SK-N-SH treated with all-trans-retinoic acid at 6 μM for 48 hours (cell line): ENCODE measurements around the gene TREH.

Experiments used
- ATAC-seq: fragments of 200-7000 bp; cut with Tn5 transposase; 3 replicates; pipeline ENCODE4 v1.9.1; 2020; ENCODE audit warnings: mild to moderate bottlenecking, moderate library complexity
- ARNTL ChIP-seq: fragments of 450-650 bp; formaldehyde crosslinking; IDR thresholded peaks from 2 replicates; pipeline ENCODE4 v1.5.0; 2020; ENCODE audit warnings: low read depth, mild to moderate bottlenecking, moderate library complexity, borderline replicate concordance
- CSDC2 ChIP-seq: fragments of 250-450 bp; sonication (Bioruptor Pico); IDR thresholded peaks from 2 replicates; pipeline ENCODE4 v1.5.0; 2020; ENCODE audit warnings: mild to moderate bottlenecking, moderate library complexity
- GLIS3 ChIP-seq: fragments of 250-450 bp; sonication (Bioruptor Pico); IDR thresholded peaks from 2 replicates; pipeline ENCODE4 v1.5.0; 2020; ENCODE audit warnings: mild to moderate bottlenecking, moderate library complexity
- ISL1 ChIP-seq: fragments of 250-450 bp; sonication (Bioruptor Pico); IDR thresholded peaks from 2 replicates; pipeline ENCODE4 v2.1.2; 2022; ENCODE audit warnings: mild to moderate bottlenecking, moderate library complexity
- PATZ1 ChIP-seq: fragments of 250-450 bp; sonication (Bioruptor Pico); IDR thresholded peaks from 2 replicates; pipeline ENCODE4 v1.8.0; 2020; ENCODE audit warnings: mild to moderate bottlenecking, moderate library complexity, borderline replicate concordance
- POU6F1 ChIP-seq: fragments of 250-450 bp; sonication (Bioruptor Pico); IDR thresholded peaks from 2 replicates; pipeline ENCODE4 v1.8.0; 2021; ENCODE audit warnings: low read depth, mild to moderate bottlenecking, moderate library complexity, borderline replicate concordance
- SNAI2 ChIP-seq: fragments of 250-450 bp; sonication (Bioruptor Pico); IDR thresholded peaks from 2 replicates; pipeline ENCODE4 v1.5.0; 2020; ENCODE audit warnings: mild to moderate bottlenecking, moderate library complexity
- TSHZ2 ChIP-seq: fragments of 250-450 bp; sonication (Bioruptor Pico); IDR thresholded peaks from 2 replicates; pipeline ENCODE4 v1.5.0; 2020; ENCODE audit warnings: mild to moderate bottlenecking, moderate library complexity
- ZFP3 ChIP-seq: fragments of 250-450 bp; sonication (Bioruptor Pico); IDR thresholded peaks from 2 replicates; pipeline ENCODE4 v1.5.0; 2020; ENCODE audit warnings: mild to moderate bottlenecking, moderate library complexity
- ZFP30 ChIP-seq: fragments of 450-650 bp; formaldehyde crosslinking; IDR thresholded peaks from 2 replicates; pipeline ENCODE4 v1.5.0; 2022; ENCODE audit warnings: mild to moderate bottlenecking, moderate library complexity
- ZNF565 ChIP-seq: fragments of 450-650 bp; formaldehyde crosslinking; conservative IDR thresholded peaks from 2 replicates; pipeline ENCODE4 v1.5.0; 2020; ENCODE audit warnings: low read depth, mild to moderate bottlenecking, moderate library complexity

The TREH gene

GRCh38 chr11:118621784-118622375 lies 57.6 kb downstream of the TREH start:
- no peak for TF ChIP-seq GLIS3 (CRISPR knock-in tag)
- TF ChIP-seq CSDC2 = no peak
- TF ChIP-seq SNAI2 (CRISPR knock-in tag) = no peak
- TF ChIP-seq ARNTL = no peak
- no peak for TF ChIP-seq ISL1 (CRISPR knock-in tag)
- no peak for TF ChIP-seq POU6F1
- TF ChIP-seq ZFP30 = no peak
- TF ChIP-seq PATZ1 (CRISPR knock-in tag) = 0 out of 2 replicates have a peak, but pooled peaks have one; percentile 37
- TF ChIP-seq TSHZ2 (CRISPR knock-in tag) = no peak
- no peak for ATAC-seq

- TF ChIP-seq ZFP3 (CRISPR knock-in tag) (0 out of 2 replicates have a peak, but pooled peaks have one; percentile 11), POU6F1 (no peak)
- ATAC-seq = peak; percentile 54
Measured at GRCh38 chr11:118621071-118621783, 58.2 kb downstream of the TREH start.

GRCh38 chr11:118620529-118621070 lies 58.9 kb downstream of the TREH start:
- 0 out of 2 replicates have a peak, but pooled peaks have one; percentile 15 for TF ChIP-seq ZFP3 (CRISPR knock-in tag)
- TF ChIP-seq ISL1 (CRISPR knock-in tag) = no peak
- ATAC-seq = no peak

- peak; percentile 62 for ATAC-seq
- no peak for TF ChIP-seq ZFP30
- no peak for TF ChIP-seq POU6F1
- no peak for TF ChIP-seq ISL1 (CRISPR knock-in tag)
Measured at GRCh38 chr11:118619444-118620197, 59.8 kb downstream of the TREH start.

- peak; percentile 27 for ATAC-seq
- TF ChIP-seq SNAI2 (CRISPR knock-in tag) (no peak), CSDC2 (no peak), ZNF565 (CRISPR knock-in tag) (no peak), POU6F1 (no peak), ZFP30 (no peak)
Measured at GRCh38 chr11:118618991-118619375, 60.5 kb downstream of the TREH start.
